Heart right ventricle (tissue), 16 donors: ENCODE results near the gene NRIP1. TPM values are rescaled to one million over a fixed set of nuclear protein-coding genes. Genes with fewer than 3 reads are reported as not detected.

Source experiments
- ATAC-seq, 8 donors: fragments of 200-7000 bp; cut with Tn5 transposase; one replicate each; pipeline ENCODE4 v1.9.1; 2020; ENCODE audit warnings: mild to moderate bottlenecking in 8 of 8, moderate library complexity in 8 of 8, moderate number of reproducible peaks in 1 of 8
- DNase-seq, 2 donors: peaks; one replicate each; pipeline ENCODE4 v3.0.0-alpha.2; 2020
- H3K27ac ChIP-seq, 10 donors: fragments of 200-600 bp; sonication (generic) in 2 of 10; one replicate each; pipeline versions ENCODE4 v1.5.0 to v1.8.0; 2020 to 2022; ENCODE audit warnings: mild to moderate bottlenecking in 3 of 10
- H3K27me3 ChIP-seq, 7 donors: fragments of 200-600 bp; one replicate each; pipeline ENCODE4 v1.8.0; 2021 to 2022; ENCODE audit warnings: mild to moderate bottlenecking in 2 of 7
- H3K36me3 ChIP-seq, 9 donors: fragments of 200-600 bp; sonication (generic) in 1 of 9; one replicate each; pipeline versions ENCODE4 v1.5.0 to v1.8.0; 2020 to 2022; ENCODE audit warnings: mild to moderate bottlenecking in 2 of 9
- H3K4me1 ChIP-seq, 9 donors: fragments of 200-600 bp; sonication (generic) in 1 of 9; one replicate each; pipeline versions ENCODE4 v1.5.0 to v1.8.0; 2020 to 2022; ENCODE audit warnings: mild to moderate bottlenecking in 4 of 9
- H3K4me3 ChIP-seq, 10 donors: fragments of 200-600 bp; sonication (generic) in 2 of 10; one replicate each; pipeline versions ENCODE4 v1.5.0 to v1.8.0; 2020 to 2022; ENCODE audit warnings: mild to moderate bottlenecking in 7 of 10, moderate library complexity in 2 of 10
- H3K9me3 ChIP-seq, 11 donors: fragments of 200-600 bp in 10 of 11; sonication (generic) in 2 of 11; one replicate each; pipeline versions ENCODE4 v1.5.0 to v1.8.0; 2013 to 2022; ENCODE audit warnings: mild to moderate bottlenecking in 2 of 11, control low read depth in 1 of 11, moderate library complexity in 1 of 11
- WGBS, 2 donors: extraction: QIAGEN DNeasy Blood & Tissue Kit; methylation state at CpG; one replicate each; pipeline ENCODE4 v1.1.7; 2013; ENCODE audit warnings: inconsistent platforms in 1 of 2; 5-methylcytosine and 5-hydroxymethylcytosine counted together
- intact Hi-C, 10 donors: fragments of 100-400 bp; cut with DNase I; formaldehyde crosslinking; loops; one replicate each; pipeline versions ENCODE4 v1.11.1 to v1.14.2; 2022
- polyA plus RNA-seq, 2 donors: library from polyadenylated mRNA; stranded (reverse); fragments of 200-250 nt; gene quantifications; one replicate each; pipeline ENCODE4 v1.2.3, GENCODE V29; 2013
- total RNA-seq, 10 donors: library from RNA; stranded (reverse); fragmentation: NEBNext Ultra II Directional in 3 of 10; extraction: Animal tissue kit (Norgen Biotek cat#: 25700) in 3 of 10; gene quantifications; one replicate each; pipeline versions ENCODE4 v1.2.1 to v1.2.4, GENCODE V29; 2021 to 2023
- TF ChIP-seq, protein P1 (sequence below), 9 donors: fragments of 200-600 bp; sonication (generic) in 2 of 9; IDR thresholded peaks; one replicate each; pipeline versions ENCODE4 v1.5.0 to v1.8.0; 2021 to 2022; ENCODE audit warnings: antibody characterized with exemption in 9 of 9, mild to moderate bottlenecking in 5 of 9, moderate library complexity in 1 of 9
- donor health status: Arrhythmogenic right ventricular cardiomyopathy.
- donor health status: ischemic (EF 13 %, LVEDD 7.1; RV severe dilation, severe dysfunction).
- donor health status: healthy with polysubstance abuse.
- donor health status: DM: no; HTN: yes; CAD: no.
- donor health status: DM: no; HTN: no; CAD: no.
- donor health status: ischemic (EF 25% LVEDD 6.9; RV normal size, moderate dysfunction).
- donor health status: ischemic (EF 25% LVEDD 5.7; RV mildly dilated, moderate dysfunction).
- donor health status: healthy.
- donor health status: DM: yes; HTN: yes; CAD: no.
- donor health status: Ischemic cardiomyopathy.
- donor health status: ischemic (EF 35%, LVEDD 5.7; RV mildly dilated, moderate dysfunction).
- donor health status: nonischemic (EF 11% LVEDD 7.7; RV severe dilation, severe dysfunction).
- donor health status: DM: yes; HTN: yes; CAD: no.
- donor health status: PGD.
- donor health status: ischemic (EF 29% LVEDD 5.4; RV normal size, mild dysfunction).
- donor health status: nonischemic (EF 23%, LVEDD 6.1; RV moderate dilation, normal function).

Gene NRIP1
- total and polyA plus RNA-seq, 12 donors, result 3.2 to 40.3 (median 17.4) TPM

DNA sequence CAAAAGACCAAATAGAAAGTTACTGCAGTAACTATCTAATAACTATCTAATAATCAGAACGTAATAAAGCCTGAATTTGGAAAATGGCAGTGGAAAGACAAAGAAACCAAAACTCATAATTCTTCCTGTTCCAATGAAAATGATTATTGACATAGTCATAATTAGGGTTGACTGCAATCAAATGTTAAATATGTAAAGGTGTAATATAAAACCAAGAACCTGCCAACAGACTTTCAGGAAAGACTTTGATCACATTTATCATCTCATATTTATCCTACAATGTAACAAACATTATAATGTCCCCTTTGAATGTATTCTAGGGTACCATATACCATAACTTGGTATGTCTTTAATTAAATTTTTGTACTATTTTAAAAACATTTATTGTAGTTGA, 26.9 kb downstream of the NRIP1 start:
- peaks cover 0 to 32% (median 0%) of the 10 kb centered on the region in 9 donors for H3K36me3 ChIP-seq
- H3K27me3 ChIP-seq, result no peaks in the 10 kb centered on the region
- ATAC-seq, result no peak
- H3K9me3 ChIP-seq, result no peaks in the 10 kb centered on the region
- H3K4me1 ChIP-seq, result peaks cover 0 to 26% (median 15%) of the 10 kb centered on the region in 9 donors
- intact Hi-C loops, result no loop called here
- DNase-seq, result no peak
- WGBS, 2 donors, result 96 to 97% methylated on average over 1 of the region's 1 CpG
- no peak overlapping the region for H3K27ac ChIP-seq
- no peak overlapping the region for H3K4me3 ChIP-seq
- TF ChIP-seq, protein P1, sequence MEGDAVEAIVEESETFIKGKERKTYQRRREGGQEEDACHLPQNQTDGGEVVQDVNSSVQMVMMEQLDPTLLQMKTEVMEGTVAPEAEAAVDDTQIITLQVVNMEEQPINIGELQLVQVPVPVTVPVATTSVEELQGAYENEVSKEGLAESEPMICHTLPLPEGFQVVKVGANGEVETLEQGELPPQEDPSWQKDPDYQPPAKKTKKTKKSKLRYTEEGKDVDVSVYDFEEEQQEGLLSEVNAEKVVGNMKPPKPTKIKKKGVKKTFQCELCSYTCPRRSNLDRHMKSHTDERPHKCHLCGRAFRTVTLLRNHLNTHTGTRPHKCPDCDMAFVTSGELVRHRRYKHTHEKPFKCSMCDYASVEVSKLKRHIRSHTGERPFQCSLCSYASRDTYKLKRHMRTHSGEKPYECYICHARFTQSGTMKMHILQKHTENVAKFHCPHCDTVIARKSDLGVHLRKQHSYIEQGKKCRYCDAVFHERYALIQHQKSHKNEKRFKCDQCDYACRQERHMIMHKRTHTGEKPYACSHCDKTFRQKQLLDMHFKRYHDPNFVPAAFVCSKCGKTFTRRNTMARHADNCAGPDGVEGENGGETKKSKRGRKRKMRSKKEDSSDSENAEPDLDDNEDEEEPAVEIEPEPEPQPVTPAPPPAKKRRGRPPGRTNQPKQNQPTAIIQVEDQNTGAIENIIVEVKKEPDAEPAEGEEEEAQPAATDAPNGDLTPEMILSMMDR (IDR thresholded peaks at IDR 0.05), result no peak

DNA sequence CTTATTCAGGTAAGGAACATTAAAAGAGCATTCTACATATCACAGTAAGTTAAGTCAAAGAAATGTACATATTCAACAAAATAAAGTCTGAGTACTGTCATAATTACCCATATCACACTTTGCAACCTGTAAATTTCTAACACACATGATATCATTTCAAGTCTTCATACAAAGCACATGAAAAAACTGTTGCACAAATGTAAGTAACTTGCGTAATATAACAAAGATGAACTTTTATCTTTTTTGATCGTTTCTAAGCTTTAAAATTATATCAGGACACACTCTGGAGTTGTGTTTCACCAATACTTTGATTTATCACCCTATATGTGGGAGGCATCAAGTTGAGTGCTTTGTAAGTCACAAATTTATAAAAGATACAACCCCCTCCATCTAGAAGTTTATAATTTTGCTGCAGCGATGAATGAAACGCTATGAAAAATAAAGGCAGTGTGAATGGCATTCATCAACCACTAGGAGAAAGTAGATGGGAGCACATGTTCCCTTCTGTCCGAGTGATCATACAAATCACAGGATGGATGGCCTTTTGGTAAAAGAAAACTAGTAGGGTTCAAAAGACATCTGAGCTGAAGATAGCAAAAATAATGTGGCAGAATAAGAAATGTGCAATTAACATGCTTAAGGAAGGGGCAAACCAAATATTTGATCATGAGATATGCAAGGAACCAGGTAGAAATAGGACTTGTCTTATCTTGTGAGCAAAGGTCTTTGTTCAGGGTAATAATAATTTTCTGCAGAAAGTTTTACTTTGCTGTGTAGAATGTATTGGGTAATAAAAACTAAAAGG, 27.5 kb downstream of the NRIP1 start:
- Histone ChIP-seq H3K36me3 (peaks cover 0 to 26% (median 0%) of the 10 kb centered on the region in 9 donors), H3K4me1 (peaks cover 0 to 26% (median 15%) of the 10 kb centered on the region in 9 donors), H3K27ac (no peak overlapping the region), H3K27me3 (no peaks in the 10 kb centered on the region), H3K4me3 (no peak overlapping the region), H3K9me3 (no peaks in the 10 kb centered on the region)
- DNase-seq (no peak), ATAC-seq (no peak)
- WGBS, 2 donors, result 92 to 94% methylated on average over 5 of the region's 5 CpGs
- TF ChIP-seq, protein P1 (IDR thresholded peaks at IDR 0.05), result no peak
- intact Hi-C loops, result no loop called here

DNA sequence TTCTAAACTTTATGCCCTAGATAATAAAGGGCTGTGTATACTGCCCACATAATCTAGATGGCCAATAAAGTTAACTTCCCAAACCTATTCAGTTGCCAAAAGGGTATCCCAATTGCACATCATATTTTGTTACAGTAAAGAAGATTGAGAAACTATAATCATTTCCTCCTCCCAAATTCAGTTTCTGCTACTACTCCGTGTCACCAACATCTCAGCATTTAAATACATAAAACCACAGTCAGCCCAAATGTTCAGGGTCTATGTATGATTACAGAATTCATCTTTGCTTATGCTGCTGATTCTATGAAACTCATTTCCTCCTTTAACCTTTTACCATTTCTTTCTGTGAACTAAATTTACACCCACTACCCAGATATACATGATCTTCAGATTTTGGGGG, 28.6 kb downstream of the NRIP1 start:
- 74 to 79% methylated on average over 1 of the region's 1 CpG for WGBS, 2 donors

DNA sequence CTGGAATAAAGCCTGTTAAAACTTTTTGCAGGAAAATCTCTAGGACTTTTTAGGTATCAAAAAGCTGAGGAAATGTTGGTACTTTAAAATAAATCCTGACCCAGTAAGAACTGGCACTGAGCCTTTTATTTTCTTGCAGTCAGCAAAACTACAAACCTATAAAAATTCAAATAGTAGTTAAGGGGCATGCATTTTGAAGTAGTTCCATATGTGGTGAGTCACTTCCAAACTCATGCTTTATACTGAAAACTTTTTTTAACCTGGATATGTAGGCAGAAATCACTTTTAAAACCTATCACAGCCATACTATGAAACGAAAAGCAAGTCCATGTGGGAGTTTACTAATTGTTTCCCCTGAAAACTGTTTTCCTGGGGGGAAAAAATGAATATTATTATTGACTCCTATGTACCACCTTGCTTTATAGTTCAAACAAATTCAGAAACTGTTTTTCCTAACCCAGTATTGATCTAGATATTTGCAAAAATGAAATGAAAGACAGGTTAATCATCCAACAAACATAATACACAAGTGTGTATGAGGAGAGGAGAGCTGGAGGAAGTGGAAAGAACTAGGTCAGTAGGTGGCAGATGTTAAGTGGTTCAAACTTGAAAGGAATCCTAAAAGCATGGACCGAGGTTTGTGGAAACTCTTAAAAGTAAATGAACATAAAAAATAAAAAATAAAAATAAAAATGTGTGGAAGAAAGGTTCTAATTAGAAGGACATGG, 30.5 kb downstream of the NRIP1 start:
- H3K27ac ChIP-seq, result no peak overlapping the region
- intact Hi-C loops, result no loop called here
- H3K36me3 ChIP-seq, result peaks cover 0 to 9% (median 0%) of the 10 kb centered on the region in 9 donors
- DNase-seq, result no peak
- TF ChIP-seq, protein P1 (IDR thresholded peaks at IDR 0.05), result peak in 1 of 9 donors; percentile 20
- H3K9me3 ChIP-seq, result no peaks in the 10 kb centered on the region
- no peak for ATAC-seq
- peaks cover 0 to 27% (median 20%) of the 10 kb centered on the region in 9 donors for H3K4me1 ChIP-seq
- WGBS, 2 donors, result 27 to 28% methylated on average over 2 of the region's 2 CpGs
- H3K27me3 ChIP-seq, result no peaks in the 10 kb centered on the region
- H3K4me3 ChIP-seq, result no peak overlapping the region

More for the DNA sequence above, 28.6 kb downstream of the NRIP1 start:
- H3K9me3 ChIP-seq, result no peaks in the 10 kb centered on the region
- intact Hi-C loops, result no loop called here
- no peak overlapping the region for H3K4me3 ChIP-seq
- no peak overlapping the region for H3K27ac ChIP-seq
- peaks cover 0 to 26% (median 20%) of the 10 kb centered on the region in 9 donors for H3K4me1 ChIP-seq
- ATAC-seq (no peak), DNase-seq (no peak)
- peaks cover 0 to 24% (median 0%) of the 10 kb centered on the region in 9 donors for H3K36me3 ChIP-seq
- H3K27me3 ChIP-seq, result no peaks in the 10 kb centered on the region
- TF ChIP-seq, protein P1 (IDR thresholded peaks at IDR 0.05), result no peak
